Upper lobe of left lung (tissue), 4 donors: ENCODE measurements around the gene SFTPB.
A peak's percentile ranks its signal among the peaks of the same experiment; 100 is the strongest.

Source experiments
- CTCF ChIP-seq, 6 experiments: fragments of 450-650 bp in 4 of 6; fragments of 200-600 bp in 2 of 6; sonication (generic) in 2 of 6; IDR thresholded peaks; one replicate each; pipeline ENCODE4 v1.5.1; 2016 to 2019; ENCODE audit warnings: antibody characterized with exemption in 6 of 6
- POLR2A ChIP-seq, 4 donors: fragments of 450-650 bp; IDR thresholded peaks; one replicate each; pipeline ENCODE4 v1.5.1; 2016 to 2017; ENCODE audit warnings: antibody characterized with exemption in 4 of 4, mild to moderate bottlenecking in 2 of 4
- POLR2AphosphoS5 ChIP-seq, 2 donors: sonication (generic); formaldehyde crosslinking; IDR thresholded peaks; one replicate each; pipeline ENCODE4 v1.5.1; 2017; ENCODE audit warnings: antibody characterized with exemption in 2 of 2

GRCh38 chr2:85681372-85681763 lies 13.4 kb upstream of the SFTPB start:
- TF ChIP-seq POLR2A (IDR thresholded peaks at IDR 0.05) (no peak), POLR2AphosphoS5 (IDR thresholded peaks at IDR 0.05) (peak in 1 of 2 donors; percentile 13), CTCF (IDR thresholded peaks at IDR 0.05) (no peak)
